22Rv1 (cell line): ENCODE results near the gene SYNE2.

Source experiments
- H3K27ac ChIP-seq: fragments of 450-650 bp; 2 replicates; pipeline ENCODE4 v1.5.1; 2017
- ZFX ChIP-seq: fragments of 450-650 bp; IDR thresholded peaks from 2 replicates; pipeline ENCODE4 v1.6.1; 2017; ENCODE audit warnings: antibody characterized with exemption, borderline replicate concordance
- TF ChIP-seq, protein P1 (sequence below): fragments of 450-650 bp; IDR thresholded peaks from 2 replicates; pipeline ENCODE4 v1.5.1; 2017; ENCODE audit warnings: mild to moderate bottlenecking

SYNE2 gene

DNA sequence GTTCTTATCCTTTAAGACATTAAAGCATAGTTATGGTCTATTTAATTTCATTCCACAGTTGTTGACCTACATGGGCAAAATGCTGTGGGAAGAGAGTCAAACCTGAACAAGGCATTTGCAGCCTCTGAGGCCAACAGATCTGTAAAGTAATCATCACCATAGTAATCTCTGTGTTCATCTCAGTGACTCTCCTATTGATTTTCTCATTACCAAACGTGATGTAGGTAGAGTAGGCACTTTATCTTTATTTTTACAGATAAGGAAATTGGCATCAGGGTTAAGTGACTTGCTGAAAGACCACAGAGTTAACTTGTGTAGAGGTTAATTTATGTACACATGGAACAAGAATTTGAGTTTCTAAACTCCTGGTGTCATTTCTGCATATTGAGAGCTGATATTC is 238.4 kb downstream of the SYNE2 start:
- H3K27ac ChIP-seq = no peak overlapping the region
- no peak for TF ChIP-seq ZFX
- TF ChIP-seq, protein P1, sequence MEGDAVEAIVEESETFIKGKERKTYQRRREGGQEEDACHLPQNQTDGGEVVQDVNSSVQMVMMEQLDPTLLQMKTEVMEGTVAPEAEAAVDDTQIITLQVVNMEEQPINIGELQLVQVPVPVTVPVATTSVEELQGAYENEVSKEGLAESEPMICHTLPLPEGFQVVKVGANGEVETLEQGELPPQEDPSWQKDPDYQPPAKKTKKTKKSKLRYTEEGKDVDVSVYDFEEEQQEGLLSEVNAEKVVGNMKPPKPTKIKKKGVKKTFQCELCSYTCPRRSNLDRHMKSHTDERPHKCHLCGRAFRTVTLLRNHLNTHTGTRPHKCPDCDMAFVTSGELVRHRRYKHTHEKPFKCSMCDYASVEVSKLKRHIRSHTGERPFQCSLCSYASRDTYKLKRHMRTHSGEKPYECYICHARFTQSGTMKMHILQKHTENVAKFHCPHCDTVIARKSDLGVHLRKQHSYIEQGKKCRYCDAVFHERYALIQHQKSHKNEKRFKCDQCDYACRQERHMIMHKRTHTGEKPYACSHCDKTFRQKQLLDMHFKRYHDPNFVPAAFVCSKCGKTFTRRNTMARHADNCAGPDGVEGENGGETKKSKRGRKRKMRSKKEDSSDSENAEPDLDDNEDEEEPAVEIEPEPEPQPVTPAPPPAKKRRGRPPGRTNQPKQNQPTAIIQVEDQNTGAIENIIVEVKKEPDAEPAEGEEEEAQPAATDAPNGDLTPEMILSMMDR = no peak

DNA sequence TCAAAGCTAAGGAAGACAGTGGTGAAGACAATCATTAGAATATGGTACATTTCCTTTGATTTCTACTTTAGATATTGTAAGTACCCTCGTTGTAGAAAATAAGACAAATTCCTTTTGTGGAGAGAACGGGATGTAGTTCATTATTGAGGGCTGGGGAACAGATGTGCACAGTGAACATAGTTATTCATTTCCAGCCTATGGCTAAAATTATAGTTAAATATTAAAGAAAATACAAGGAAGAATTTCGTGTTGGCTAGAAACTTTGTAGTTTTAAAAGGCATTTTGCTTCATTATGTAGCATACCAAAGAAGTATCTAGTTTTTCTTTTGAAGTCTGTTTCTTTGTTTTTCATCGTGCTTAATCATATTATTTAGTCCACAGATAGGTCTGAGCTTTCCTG is 239.5 kb downstream of the SYNE2 start:
- TF ChIP-seq, protein P1 = no peak
- TF ChIP-seq ZFX = no peak
- no peak overlapping the region for H3K27ac ChIP-seq

DNA sequence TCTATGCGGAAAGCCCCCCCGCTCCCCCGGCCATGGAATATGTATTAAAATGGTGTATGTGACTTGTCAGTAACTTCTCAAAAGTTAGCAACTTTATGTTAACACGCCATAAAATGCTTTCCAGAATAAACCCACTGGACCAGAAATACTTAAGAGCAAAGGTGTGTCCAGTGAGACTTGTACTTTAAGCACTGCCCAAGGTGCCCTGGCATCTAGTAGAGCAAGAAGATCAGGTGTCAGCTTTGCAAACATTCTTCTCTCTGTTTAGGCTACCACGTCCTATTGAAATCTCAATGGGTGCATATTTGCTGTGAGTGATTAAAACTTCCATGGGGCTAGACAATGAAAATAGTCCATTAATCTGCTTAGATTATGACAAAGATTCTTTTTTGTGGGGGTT is 240.1 kb downstream of the SYNE2 start:
- TF ChIP-seq, protein P1 = no peak
- TF ChIP-seq ZFX = no peak
- H3K27ac ChIP-seq = no peak overlapping the region

DNA sequence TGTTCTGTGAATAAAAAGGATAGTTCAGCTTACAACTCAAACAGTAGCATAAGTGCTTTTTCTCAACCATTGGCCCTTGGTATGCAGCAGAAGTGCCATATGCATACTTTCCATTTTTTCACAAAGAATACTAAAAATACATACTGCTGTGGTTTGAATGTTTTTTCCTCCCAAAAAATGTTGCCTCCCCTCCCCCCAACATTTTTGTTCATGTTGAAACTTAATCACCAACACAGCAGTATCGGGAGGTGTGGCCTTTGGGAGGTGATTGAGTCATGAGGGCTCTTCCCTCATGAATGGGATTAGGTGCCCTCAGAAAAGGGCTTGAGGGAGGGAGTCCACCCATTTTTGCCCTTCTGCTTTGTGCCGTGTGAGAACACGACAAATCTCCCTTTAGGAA is 242.8 kb downstream of the SYNE2 start:
- TF ChIP-seq ZFX = no peak
- TF ChIP-seq, protein P1 = no peak
- H3K27ac ChIP-seq = no peak overlapping the region

DNA sequence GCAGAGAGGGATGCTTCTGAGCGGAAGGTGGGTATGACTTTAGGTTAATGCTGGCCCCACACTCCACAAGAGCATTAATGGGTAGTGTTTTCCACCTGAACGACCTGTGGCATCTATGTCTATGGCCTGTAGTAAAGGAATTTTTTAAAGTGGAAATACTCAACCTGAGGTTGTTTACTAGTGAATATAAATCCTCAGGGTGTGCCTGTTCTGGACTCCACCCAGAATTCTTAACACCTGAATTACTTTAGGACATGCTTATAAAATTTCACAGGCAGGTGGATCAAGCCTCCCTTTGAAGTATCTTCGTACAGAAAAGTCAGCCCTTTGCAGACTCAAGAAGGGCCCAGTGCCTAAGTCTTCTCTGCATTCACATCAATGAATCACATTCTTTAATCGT is 245.3 kb downstream of the SYNE2 start:
- TF ChIP-seq ZFX = no peak
- TF ChIP-seq, protein P1 = no peak
- H3K27ac ChIP-seq = no peak overlapping the region

DNA sequence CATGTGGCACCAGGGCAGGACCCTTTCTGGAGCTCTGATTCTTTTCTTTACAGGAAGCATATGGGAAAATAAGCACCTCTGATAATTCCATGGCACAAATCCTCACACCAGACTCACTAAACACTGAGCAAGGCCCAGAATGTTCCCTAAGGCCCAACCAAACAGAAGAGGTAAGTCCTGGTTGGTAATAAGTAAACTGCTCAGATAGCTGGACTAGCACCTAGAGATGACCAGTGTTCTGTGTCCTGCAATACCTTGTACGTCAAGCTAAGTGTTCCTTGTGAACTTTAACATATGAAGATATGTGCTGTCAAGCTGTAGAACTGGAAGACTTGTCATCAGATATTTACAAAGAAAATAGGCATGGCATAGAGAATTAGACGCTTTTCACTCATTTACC is 254.6 kb downstream of the SYNE2 start:
- H3K27ac ChIP-seq = no peak overlapping the region
- no peak for TF ChIP-seq ZFX
- TF ChIP-seq, protein P1 = no peak

DNA sequence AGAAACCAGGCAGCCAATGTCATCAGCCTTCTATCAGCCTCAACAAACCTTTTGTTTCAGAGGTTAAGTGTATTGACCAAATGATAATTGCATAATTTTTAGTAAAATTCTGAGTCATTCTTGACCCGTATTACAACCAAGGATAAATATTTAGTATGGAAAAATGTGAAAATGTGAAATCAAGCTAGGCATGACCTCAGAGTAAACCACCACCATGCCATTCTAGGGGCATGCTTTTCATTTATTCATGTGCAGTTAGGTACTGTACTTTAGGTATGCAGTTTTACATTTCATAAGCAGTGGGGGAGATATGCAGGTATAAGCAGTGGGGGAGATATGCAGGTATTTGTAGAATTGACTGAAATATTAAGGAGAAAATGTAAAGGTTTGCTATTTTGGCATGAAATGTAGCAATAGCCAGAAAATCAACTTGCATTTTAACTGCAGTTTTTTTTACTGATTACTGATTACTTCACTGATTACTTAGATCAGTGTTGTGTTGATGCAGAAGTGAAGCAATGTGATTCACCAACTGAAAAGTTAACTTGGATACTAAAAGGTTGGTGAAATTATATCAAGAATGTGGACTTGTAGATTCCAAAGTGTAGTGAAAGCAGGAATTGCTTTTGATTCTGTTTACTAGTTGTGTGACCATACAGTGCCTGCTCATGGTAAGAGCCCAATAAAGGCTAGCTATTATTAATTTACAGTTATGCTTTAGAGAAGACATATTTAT is 257.2 kb downstream of the SYNE2 start:
- TF ChIP-seq, protein P1 = no peak
- no peak for TF ChIP-seq ZFX
- H3K27ac ChIP-seq = no peak overlapping the region
